Measurements from ENCODE around the gene SYN1. TPM values are rescaled to one million over a fixed set of nuclear protein-coding genes. Genes with fewer than 3 reads are reported as not detected.

SYN1 gene
- total and polyA plus RNA-seq, 10 donors, result 0.10 to 1.2 (median 0.61) TPM

DNA sequence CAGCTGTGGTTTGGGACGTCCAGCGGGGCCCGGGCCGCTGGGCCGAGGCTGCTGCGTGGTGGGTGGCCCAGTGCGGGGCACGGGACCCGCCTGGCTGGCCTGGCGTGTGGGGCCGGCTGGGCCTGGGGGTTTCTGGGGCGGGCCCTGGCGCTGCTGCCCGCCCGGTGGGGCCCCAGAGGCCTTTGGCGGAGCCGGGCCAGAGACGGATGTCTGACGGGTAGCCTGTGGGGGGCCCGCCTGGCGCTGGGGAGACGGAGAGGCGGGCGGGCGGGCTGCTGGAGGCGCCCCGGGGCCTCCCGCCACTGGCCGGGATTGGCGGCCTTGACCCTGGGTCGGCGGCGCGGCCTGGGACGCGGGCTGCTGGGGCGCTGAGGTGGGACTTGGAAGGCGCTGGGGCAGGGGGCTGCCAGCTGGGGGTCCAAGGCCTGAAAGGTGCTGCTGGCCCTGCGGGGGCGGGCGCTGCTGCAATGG lies 45.5 kb downstream of the SYN1 start:
- intact Hi-C loops (cut with DNase I; ENCODE audit: low total_unique reads), result no loop called here
- H3K27me3 ChIP-seq (replicated peaks in 1 of 7), result peaks cover 0 to 25% (median 8%) of the 10 kb centered on the region in 7 donors
- WGBS, 5 donors, result 6 to 57% (median 22%) methylated on average over 10 to 41 of the region's 41 CpGs; no CpG with 5 or more reads in 1 of the 5 donors
- peaks cover 0 to 32% (median 21%) of the 10 kb centered on the region in 6 donors for H3K36me3 ChIP-seq
- peaks cover 0 to 26% (median 8%) of the 10 kb centered on the region in 6 donors for H3K4me1 ChIP-seq
- H3K27ac ChIP-seq, result peak overlapping the region in 6 of 8 donors; percentile 21 to 65 (median 49)
- H3K9me3 ChIP-seq, result no peaks in the 10 kb centered on the region
- TF ChIP-seq, protein P1, sequence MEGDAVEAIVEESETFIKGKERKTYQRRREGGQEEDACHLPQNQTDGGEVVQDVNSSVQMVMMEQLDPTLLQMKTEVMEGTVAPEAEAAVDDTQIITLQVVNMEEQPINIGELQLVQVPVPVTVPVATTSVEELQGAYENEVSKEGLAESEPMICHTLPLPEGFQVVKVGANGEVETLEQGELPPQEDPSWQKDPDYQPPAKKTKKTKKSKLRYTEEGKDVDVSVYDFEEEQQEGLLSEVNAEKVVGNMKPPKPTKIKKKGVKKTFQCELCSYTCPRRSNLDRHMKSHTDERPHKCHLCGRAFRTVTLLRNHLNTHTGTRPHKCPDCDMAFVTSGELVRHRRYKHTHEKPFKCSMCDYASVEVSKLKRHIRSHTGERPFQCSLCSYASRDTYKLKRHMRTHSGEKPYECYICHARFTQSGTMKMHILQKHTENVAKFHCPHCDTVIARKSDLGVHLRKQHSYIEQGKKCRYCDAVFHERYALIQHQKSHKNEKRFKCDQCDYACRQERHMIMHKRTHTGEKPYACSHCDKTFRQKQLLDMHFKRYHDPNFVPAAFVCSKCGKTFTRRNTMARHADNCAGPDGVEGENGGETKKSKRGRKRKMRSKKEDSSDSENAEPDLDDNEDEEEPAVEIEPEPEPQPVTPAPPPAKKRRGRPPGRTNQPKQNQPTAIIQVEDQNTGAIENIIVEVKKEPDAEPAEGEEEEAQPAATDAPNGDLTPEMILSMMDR (IDR thresholded peaks at IDR 0.05 in 8 of 11, conservative IDR thresholded peaks at IDR 0.05 in 3 of 11), result no peak
- TF ChIP-seq POLR2AphosphoS5 (IDR thresholded peaks at IDR 0.05), result no peak
- no peak for TF ChIP-seq POLR2A (IDR thresholded peaks at IDR 0.05)
- DNase-seq, result no peak
- H3K4me3 ChIP-seq, result peak overlapping the region in 1 of 8 donors; percentile 3

DNA sequence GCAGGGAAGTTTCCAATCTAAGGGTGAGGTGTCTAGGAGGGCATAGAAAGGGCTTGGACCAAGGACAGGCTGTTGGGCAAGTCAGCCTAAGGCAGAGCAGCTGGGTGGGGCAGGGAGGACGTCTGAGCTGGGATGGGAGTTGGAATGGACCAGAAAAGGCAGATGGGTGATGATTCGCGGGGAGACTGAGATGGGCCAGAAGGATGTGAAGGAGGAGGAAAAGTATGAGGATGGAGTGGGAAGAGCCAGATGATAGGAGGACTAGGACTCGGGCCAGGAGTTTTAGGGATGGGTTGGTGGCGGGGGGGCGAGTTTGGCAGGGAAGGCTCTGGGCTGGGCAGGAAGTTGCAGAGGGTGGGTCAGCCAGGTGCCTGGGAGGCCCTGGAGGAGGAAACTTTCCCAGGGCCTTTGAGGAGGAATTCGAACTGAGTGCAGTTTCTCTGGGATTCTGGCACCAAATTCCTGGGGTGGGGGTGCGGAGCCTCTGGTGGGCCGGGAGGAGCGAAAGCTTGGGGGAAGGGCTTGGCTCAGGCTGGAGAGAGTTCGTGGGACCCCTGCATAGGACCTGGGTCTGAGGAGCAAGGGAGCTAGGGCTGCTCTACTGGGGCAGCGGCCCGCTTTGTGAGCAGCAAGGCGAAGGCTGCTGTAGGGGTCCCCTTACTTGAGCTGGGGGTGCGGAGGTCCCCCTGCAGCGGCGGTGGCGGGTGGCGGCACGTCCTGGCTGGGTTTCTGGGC lies 46.1 kb downstream of the SYN1 start:
- Histone ChIP-seq H3K4me3 (peak overlapping the region in 1 of 8 donors; percentile 3), H3K36me3 (peaks cover 0 to 38% (median 27%) of the 10 kb centered on the region in 6 donors), H3K4me1 (peaks cover 0 to 20% (median 5%) of the 10 kb centered on the region in 6 donors), H3K27me3 (replicated peaks in 1 of 7) (peaks cover 0 to 25% (median 8%) of the 10 kb centered on the region in 7 donors), H3K9me3 (no peaks in the 10 kb centered on the region), H3K27ac (peak overlapping the region in 6 of 8 donors; percentile 21 to 65 (median 49))
- no peak for TF ChIP-seq POLR2A (IDR thresholded peaks at IDR 0.05)
- TF ChIP-seq, protein P1 (IDR thresholded peaks at IDR 0.05 in 8 of 11, conservative IDR thresholded peaks at IDR 0.05 in 3 of 11), result no peak
- peak in 1 of 3 donors; percentile 53 for TF ChIP-seq POLR2AphosphoS5 (IDR thresholded peaks at IDR 0.05)
- intact Hi-C loops (cut with DNase I; ENCODE audit: low total_unique reads), result no loop called here
- 47 to 68% (median 52%) methylated on average over 11 to 20 of the region's 20 CpGs for WGBS, 5 donors
- DNase-seq, result no peak

DNA sequence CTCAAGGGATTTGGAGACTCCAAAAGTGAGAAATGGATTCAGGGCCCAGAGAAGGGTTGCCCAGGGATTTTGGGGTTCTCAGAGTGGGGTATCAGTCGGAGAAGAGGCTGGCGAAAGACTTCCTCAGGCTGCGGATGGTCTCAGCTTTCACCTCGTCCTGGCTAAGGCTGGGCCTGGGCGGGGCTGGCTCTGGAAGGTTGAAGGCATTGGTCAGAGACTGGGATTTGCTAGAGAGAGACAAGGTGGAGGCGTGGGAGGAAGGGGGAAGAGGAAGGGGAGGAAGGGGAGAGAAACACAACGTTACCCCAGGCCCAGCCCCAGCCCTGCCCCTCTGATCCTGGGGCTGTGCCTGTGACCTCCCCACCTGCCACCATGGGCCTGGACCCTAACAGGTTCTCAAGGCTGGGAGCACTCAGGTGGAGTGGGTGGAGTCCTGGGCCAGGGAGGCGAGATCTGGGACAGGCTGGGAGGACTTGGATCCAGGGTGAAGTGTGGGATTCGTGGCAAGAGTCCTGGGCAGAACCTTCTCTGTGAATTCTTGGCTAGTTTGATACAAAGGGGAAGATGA lies 46.8 kb downstream of the SYN1 start:
- H3K27ac ChIP-seq, result peak overlapping the region in 2 of 8 donors; percentile 54 to 64
- WGBS, 5 donors, result 63 to 75% (median 67%) methylated on average over 8 to 9 of the region's 9 CpGs
- intact Hi-C loops (cut with DNase I; ENCODE audit: low total_unique reads), result no loop called here

More for the DNA sequence above, 46.8 kb downstream of the SYN1 start:
- peaks cover 0 to 25% (median 8%) of the 10 kb centered on the region in 7 donors for H3K27me3 ChIP-seq (replicated peaks in 1 of 7)
- H3K9me3 ChIP-seq, result no peaks in the 10 kb centered on the region
- TF ChIP-seq, protein P1 (IDR thresholded peaks at IDR 0.05 in 8 of 11, conservative IDR thresholded peaks at IDR 0.05 in 3 of 11), result no peak
- peak in 2 of 3 donors; percentile 27 to 53 for TF ChIP-seq POLR2AphosphoS5 (IDR thresholded peaks at IDR 0.05)
- peaks cover 0 to 18% (median 5%) of the 10 kb centered on the region in 6 donors for H3K4me1 ChIP-seq
- H3K4me3 ChIP-seq, result no peak overlapping the region
- no peak for DNase-seq
- H3K36me3 ChIP-seq, result peaks cover 0 to 44% (median 33%) of the 10 kb centered on the region in 6 donors
